Astrocyte of the hippocampus (primary cell): ENCODE results near the gene TEX35.
"Not testable (repeated sequence)": the region's sequence is repeated elsewhere in the genome, so short reads cannot be mapped to it uniquely, and the experiment has no call there.

Experiments
- DNase-seq: peaks from one replicate; pipeline ENCODE4 v3.0.0; 2011; ENCODE audit warnings: low read depth, low spot score

Gene TEX35

DNA sequence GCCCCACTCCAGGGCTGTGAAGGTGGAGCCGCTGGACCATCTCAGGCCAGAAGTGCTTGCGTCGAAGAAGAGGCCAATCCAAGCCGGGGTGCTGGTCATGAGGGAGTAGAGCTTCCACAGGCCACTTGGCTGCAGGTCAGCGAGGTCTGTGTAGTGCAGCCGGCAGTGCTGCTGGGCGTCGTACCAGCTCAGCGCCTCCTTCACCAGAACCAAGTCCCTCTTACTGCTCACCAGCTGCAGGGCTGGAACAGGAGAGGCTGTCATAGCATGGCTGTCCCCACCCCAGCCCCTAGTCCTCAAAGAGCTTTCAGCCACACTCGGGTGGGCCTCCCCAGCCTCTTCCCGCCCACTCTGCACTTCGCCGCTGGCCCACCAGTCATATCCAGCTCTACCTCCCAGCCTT lies 18.3 kb upstream of the TEX35 start:
- no peak for DNase-seq

DNA sequence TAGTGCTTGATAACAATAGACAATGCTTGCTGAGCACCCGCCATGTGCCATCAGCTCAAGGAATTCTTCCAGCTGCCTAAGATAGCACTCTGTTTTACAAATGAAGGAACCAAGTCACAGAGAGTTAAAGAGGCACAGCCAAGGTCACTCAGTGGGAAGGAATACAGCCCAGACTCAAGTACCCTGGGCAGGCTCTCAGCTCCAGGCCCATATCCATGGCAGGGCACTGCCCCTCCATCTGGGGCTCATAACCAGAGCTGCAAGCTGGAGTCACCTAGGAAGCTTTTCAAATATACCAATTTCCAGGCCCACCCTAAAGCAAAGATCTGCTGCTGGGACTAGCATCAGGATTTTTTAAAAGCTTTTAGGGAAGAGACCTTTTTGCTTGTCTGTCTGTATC lies 17.8 kb upstream of the TEX35 start:
- no peak for DNase-seq

DNA sequence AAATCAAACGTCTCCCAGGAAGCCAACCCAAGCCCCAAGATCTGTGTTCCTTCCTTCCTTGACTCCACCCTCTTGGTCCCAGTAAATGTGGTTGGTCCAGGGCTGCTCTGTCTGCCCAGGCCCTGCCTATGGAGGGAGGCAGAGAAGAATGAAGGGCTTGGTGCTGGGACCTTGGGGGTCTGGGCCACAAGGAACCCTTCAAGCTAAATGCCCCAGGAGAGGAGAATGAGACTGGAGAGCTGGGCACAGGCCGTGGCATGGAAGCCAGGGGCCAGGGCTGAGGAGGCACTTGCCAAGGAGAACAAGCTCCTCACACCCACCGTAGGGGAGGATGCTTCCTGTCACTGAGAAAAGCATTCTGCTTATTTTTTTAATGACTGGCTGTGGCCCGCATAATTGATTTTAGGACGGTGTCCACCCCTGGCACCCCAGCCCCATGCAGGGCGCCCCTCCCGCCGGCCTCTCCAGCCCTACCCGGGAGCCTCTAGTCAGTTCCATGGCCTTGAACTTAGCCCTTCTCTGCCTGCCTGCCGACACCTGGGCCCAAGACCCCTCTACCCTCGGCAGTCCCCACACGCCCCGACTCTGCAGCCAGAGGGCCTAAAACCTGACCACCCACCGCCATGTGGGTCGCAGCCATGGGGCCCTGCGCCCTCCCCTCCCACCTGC lies 17.0 kb upstream of the TEX35 start:
- DNase-seq, result no peak

DNA sequence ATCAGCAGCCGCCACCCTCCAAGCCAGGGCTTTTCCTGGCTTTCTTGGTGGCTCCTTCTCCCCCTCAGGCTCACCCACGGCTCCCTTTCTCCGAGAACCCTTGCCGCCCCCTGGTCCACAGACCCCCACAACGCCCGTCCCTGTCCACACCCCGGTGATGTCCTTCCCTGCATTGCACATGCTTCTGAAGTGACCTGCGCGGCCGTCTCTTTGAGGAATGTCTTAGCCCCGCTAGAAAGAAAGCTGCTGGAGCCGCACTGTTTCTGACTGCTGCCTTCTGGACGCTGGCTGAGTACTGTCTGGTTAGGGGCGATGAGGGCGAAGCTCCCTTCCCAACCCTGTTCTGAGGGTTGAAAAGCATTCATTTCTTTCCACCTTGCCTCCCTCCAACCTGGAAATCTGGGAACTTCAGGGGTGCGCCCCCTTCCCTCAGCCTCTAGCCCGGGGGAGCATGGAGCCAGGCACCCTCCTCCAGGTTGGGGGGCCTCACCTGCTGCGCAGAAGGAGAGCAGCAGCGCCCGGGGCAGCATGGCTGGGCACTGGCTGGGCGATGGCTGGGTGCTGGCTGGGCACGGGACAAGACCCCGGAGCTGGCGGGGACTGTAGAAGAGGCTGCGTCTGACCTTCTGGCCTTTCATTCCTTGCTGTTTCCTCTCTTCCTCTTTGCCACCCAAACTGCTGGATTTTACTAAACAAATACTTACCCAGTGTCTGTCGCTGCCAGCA lies 16.3 kb upstream of the TEX35 start, which contains the start of gene CLEC20A:
Gene CLEC20A (minus strand): TSS at position 555 of the 726 bp plus-strand sequence. CDS start 25 bp downstream, at position 530.
- no peak for DNase-seq

DNA sequence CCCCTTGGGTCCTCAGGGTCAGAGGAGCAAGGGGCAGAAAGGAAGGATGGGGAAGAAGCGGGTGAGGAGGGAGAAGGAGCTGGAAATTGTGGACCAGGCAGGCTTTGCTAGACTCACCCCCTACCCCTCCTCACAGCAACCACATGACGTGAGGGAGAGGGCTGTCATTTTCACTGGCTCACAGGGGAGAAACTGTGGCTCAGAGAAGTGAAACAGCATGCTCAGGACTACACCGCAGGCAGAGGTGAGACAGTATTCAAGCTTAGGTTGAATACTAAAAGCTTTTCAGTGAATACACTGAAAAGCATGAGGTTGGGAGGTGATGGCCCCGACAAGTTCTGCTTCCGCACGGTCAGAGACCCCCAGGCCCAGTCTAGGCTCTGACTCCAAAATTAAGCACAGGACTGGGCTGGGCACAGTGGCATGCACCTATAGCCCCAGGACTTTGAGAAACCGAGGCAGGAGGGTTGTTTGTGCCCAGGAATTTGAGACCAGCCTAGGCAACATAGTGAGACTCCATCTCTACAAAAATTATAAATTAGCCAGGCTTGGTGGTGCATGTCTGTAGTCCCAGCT lies 14.9 kb upstream of the TEX35 start:
- DNase-seq, result no peak

DNA sequence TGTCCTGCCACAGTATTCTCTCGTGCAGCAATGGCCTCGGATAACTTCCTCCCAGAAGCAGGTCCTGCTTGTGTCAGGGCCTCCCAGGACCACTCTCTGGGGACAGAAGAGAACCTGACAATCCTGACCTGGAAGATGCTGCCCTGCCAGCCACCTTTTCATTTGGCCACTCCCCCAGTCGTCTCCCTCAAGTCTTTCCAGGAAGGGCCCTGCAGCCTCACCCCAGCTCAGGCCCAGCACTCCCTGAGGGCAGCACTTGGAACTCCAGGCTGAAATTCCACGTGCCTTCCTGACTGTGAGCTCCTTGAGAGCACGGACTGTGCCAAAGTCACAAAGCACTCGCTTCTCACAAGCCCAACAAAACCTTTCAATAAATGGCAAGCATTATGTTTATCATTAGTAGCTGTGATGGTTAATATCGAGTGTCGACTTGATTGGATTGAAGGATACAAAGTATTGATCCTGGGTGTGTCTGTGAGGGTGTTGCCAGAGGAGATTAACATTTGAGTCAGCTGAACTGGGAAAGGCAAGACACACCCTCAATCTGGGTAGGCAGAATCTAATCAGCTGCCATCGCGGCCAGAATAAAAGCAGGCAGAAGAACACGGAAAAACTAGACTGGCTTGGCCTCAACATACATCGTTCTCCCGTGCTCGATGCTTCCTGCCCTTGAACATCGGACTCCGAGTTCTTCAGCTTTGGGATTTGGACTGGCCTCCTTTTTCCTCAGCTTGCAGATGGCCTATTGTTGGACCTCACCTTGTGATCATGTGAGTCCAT lies 13.8 kb upstream of the TEX35 start:
- DNase-seq, result no peak

DNA sequence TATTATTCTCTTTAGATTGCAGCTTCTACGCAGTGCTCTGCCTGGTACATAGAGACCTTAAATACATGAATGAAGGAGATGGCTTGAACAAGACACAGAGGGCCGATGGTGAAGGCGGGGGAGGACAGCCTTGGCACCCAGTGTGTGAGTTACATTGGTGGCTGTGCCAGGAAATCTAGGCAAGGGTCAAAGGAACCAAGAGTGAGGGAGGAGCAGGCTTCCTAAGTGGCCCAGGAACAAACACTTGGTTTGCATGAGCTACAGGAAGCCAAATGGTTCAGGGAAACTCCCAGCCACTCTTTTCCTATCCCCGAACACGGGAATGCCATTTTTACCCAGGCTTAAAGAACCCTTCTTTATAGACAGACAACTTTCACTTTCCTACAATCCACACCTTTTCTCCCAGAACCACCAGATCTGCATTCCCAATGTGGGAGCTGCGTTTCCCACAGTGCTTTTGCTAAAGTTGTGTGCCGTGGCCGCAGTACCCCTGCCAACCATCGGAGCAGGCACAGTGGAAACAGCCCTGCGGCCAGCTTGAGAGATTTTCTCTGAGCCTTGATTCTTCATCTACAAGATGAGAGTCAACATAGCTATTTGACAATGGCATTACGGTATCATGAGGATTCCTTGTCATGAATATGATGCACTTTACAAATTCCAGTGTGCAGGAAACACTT lies 12.7 kb upstream of the TEX35 start:
- no peak for DNase-seq

DNA sequence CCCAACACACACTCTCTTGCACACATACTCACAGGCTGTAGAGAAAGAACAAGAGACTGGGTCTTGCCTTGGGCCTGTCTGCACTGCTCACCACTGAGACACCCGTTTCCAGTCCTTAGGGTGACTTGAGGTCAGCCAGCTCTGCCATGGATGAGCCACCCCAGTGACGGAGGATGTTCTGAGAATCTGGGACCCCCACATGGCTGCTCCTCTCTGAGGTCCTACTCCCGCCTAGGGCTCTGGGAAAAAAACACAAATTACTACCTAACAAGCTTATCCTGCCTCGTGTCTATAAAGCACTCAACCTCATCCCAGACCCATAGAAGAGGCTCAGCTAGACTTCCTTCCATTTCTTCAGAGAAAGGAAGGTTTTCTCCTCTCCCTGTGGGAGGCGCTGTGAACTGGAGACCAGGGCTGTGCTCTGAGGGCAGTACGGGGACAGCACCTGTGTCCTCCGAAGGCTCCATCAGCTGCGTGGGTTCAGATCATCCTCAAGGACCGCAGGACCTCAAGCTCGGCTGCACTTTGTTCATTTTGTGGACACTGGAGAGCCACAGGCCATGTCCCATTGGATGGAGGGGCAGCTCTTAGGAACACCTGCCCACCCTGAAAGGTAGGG lies 11.9 kb upstream of the TEX35 start:
- DNase-seq, result no peak

DNA sequence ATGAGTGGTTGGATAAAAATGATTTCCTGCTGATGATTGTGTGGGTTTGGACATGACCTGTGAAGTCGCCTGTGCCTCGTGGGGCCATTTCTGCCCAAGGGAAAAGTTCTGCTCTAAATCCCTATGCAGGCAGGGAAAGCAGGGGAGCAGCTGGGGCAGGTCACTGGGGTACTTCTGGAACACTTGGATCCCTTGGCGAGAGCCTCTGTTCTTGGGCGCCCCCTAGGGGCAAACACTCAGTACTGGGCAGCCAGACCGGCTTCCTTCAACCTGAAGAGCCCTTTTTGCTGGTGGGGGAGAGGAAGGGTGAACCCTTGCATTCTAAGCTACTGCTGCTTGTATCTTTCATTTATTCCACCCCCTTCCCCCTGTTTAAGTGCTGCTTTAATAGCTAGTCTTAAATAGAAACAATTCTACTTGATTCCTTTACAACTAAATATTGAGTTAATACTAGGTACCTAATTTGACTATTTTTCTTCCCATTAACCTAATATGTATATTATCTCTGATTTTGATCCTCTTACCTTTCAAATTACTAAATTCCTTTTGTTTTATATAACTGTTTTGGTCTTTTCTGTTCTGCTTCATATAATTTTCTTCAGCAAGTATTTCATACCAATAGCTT lies 11.1 kb upstream of the TEX35 start:
- DNase-seq, result peak; percentile 83

DNA sequence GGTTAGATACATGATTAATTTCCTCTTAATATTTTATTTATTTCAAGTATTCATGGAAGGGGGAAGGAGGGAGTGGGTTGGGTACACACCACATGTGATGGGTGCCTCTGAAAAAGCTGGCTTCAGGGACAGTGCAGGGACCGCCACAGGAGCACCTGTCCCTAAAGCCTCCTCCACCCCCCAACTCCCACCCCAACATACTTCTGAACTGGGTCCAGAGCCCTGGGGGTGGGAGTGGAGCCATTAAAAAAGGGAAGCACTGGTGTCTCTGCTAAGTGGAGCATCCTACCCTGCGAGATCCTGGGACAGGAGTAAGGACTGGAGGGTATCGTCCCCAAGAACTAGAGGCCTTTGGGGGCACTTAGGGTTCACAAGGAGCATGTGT lies 10.6 kb upstream of the TEX35 start:
- no peak for DNase-seq

DNA sequence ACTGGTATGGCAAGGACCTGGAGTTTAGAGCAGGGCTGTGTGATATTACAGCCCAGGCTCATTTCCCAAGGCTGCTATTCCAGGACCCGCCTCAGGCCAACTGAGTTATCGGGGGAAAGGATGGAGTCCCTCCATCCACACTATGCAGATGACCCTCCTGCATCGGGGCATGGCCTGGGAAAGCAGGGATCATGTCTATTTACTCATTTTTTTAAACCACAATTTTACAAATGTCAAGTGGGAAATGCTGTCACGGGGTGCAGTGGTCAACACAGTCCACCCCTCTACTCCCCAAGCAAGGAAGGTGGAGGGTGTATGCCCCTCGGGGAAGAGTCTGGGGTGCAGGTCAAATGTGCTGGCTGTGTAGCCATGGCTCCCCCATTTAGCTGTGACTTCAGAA lies 10.1 kb upstream of the TEX35 start:
- DNase-seq, result no peak

DNA sequence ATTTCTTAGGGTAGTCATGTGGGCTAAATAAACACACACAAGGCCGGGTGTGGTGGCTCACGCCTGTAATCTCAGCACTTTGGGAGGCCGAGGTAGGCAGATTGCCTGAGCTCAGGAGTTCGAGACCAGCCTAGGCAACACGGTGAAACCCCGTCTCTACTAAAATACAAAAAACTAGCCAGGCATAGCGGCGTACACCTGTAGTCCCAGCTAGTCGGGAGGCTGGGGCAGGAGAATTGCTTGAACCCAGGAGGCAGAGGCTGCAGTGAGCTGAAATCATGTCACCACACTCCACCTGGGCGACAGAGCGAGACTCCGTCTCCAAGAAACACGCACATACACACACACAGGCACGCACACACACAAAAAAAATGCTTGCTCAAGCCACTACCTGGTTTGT lies 9.6 kb upstream of the TEX35 start:
- DNase-seq, result not testable (repeated sequence)

DNA sequence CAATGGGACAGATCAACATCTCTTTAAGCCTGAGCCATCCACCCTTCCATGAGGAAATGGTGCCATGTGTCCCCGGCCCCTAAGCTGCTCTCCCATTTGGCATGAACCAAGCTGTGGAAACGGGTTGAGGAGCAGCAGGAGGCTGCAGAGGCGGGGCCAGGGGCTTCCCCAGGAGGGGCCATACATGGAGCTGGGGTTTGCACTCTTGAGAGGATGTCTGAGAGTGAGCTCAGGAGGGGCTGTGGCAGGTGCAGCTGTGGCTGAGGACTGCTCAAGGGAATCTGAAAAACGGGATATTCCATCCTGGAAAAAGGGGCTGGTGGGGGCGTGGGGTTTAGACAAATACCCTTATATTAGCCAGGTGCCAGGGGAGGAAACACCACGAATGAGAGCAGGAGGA lies 9.1 kb upstream of the TEX35 start:
- DNase-seq, result no peak

DNA sequence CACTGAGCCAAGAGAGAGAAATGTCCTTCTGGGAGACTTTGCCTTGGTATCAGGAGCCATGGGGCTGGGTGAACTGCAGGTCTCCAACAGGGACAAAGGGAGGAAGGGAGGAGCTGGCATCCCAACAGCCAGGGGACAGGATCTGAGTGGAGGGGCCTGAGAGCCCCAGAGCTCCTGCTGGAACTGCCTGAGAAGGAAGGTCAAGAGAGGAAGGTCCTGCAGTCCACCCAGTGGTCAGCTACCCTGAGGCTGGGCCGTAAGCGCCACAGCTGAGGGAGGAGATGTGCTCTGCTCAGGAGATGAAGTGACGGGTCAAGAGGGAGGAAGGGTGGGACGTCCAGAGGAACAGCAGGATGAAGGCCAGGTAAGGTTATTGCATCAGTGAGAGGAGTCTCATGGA lies 8.6 kb upstream of the TEX35 start:
- DNase-seq, result no peak

DNA sequence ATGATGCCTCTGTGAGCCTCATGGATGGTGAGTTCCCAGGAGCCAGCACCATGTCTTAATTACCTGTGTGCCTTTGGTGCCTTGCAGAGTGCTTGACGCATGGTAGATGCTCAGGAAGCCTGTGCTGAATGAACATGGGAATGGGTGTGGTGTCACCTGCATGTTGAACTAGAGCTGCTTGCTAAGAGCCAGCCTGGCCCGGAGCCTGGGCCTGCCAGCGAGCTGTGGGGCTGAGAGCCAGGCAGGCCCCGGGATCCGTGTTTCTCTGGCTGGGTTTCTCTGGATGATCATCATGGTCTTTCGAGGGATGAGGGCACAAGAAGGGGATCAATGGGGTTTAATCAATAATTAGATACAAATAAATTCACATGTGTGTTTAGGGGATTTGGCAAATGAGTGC lies 6.7 kb upstream of the TEX35 start:
- no peak for DNase-seq

DNA sequence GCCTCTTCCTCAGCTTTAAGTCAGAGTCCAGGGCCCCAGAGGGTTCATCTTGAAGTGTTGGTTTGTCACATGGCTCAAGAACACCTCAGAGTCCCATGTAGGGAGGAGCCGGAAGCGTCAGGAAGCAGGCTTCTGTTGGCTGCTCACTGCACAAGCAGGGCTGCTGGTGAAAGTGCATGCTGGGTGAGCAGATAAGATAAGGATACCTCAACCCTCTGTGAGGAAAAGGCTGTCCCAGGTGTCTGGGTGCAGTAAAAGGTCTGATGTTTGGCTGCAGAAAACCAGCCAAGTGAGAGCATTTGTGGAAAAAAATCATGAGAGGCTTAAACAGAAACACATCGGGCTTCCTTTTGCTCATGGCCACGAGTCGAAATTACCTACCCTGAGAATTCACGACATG lies 6.2 kb upstream of the TEX35 start:
- no peak for DNase-seq

DNA sequence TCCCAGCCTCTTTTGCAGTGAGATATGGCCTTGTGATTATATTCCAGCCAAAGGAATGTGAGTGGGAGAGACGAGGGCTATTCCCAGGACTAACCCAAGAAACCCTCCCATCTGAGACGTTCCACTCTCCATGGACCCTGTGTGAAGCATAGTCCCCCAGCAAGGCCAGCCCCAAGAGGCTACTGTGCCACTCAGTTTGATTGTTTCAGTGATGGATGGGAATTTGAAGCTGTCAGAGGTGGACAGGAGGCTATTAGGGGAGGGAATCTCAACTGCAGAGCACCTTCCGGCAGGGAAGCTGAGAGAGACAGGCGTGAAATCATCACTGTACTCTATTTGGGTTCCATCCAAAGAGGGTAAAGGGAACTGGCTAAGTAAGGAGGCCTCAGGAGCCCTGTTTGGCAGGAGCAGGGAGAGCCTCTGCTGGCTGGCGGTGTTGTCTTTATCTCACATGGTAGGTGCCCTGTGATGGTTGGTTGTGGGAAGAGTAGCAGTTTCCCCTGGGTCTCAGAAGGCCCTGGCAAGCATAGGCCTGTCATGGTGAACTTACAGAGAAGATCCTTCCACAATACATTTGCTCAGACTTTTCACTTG lies 3.4 kb upstream of the TEX35 start:
- no peak for DNase-seq

DNA sequence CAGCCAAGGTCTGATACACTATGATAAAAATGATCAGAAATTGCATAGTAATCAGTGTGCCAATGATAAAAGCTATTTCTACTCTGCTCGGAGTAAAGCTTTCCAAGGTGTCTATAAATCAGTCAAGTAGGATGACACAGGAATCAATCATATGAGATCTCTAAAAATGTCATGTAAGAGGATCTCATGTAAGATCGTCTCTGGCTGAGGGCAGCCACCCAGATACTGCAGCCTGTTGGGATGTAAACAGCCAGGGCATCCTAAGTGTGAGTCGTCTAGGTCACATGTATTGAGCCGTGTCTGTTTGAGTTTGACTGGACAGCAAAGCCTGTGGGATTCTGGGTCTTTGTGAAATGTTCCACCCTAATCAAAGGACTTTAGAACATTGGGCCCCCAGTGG lies 2.8 kb upstream of the TEX35 start:
- no peak for DNase-seq

DNA sequence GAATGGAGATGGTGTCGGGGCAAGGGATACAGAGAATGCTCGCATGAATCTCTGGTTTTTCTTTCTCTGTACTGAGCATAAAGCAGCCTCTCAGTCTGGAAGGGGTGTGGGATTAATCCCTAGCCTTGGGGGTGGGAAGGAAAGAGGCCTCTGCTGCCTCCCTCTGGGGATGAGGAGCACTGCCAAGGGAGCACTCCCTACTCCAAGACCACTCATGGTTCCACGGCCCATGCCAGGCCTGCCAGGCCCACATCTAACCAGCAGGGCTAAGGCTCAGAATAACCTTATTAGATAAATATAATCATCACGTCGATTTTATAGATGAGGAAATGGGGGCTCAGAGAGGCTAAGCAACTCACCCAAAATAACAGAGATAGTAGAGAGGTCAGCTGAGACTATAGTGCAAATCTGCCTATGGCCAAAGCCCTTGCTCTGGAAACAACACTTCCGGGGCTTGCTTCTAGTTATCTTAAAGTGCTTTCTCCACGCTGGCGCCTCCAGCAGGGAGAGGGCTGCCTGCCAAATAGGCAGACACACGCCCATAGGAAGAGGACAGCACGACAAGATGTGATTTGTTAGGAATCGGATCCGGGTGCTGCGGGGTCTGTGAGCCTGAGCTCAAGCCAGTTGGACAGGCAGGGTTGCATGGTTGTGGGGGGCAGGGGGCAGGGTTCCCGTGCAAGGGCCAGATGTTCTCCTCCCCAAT lies 522 bp downstream of the TEX35 start:
- DNase-seq, result no peak

DNA sequence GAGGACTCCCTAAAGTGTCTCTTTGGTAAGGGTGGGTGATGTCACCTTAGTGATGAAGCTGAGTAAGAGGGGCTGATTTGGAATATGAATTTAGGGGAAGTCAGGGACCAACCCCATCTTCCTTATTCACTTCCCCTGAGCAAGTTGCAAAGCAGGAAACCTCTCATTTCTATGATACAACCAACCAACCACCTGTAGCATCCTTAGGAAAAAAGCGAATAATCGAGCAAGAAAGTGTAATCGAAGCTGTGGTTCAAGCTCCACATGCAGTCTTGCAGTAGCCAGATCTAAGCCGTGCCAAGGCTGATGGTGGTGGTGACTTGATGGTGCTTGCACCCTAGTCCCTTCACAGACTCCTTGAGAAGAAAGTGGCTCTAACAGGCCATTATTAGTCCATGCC lies 3.2 kb downstream of the TEX35 start:
- DNase-seq, result no peak
